ENCODE measurements around the gene GSPT1. TPM values are rescaled to one million over a fixed set of nuclear protein-coding genes. Genes with fewer than 3 reads are reported as not detected.
"Not testable (repeated sequence)": the region's sequence is repeated elsewhere in the genome, so short reads cannot be mapped to it uniquely, and the experiment has no call there.

The GSPT1 gene
- total RNA-seq, 1 experiment from 2014 or later = 173 TPM

GRCh38 chr16:11962457-11962856, 46.7 kb upstream of the GSPT1 start:
- not testable (repeated sequence) for H3K27ac ChIP-seq (ENCODE audit: insufficient read length, low read depth, low read length); H4K91ac ChIP-seq (ENCODE audit: insufficient read length, low read depth, low read length); H3K27ac Mint-ChIP-seq; H2AK5ac ChIP-seq (ENCODE audit: insufficient read length, low read length); H2BK120ac ChIP-seq (ENCODE audit: low read depth, low read length, poor library complexity, severe bottlenecking); H3K23me2 ChIP-seq (ENCODE audit: insufficient read length, low read depth, low read length, poor library complexity, severe bottlenecking); H4K8ac ChIP-seq (replicated peaks; ENCODE audit: insufficient read length, low read depth, low read length); H3K36me3 Mint-ChIP-seq (ENCODE audit: insufficient read depth in 1 of 3, low read depth in 3 of 3); H4K5ac ChIP-seq (ENCODE audit: insufficient read length, low read depth, low read length); H3K9me3 Mint-ChIP-seq; H3K79me1 ChIP-seq (ENCODE audit: insufficient read depth, low read depth, low read length, poor library complexity, severe bottlenecking); H2BK20ac ChIP-seq (ENCODE audit: low read depth, low read length, poor library complexity, severe bottlenecking); DNase-seq; H2AFZ ChIP-seq (ENCODE audit: low read length); H3K56ac ChIP-seq (ENCODE audit: insufficient read length, low read depth, low read length); H3K4me3 Mint-ChIP-seq; H3K79me2 ChIP-seq (ENCODE audit: insufficient read depth, low read length); H3K23ac ChIP-seq (ENCODE audit: insufficient read length, low read depth, low read length); H3K4me1 ChIP-seq (ENCODE audit: insufficient read depth, low read length); H3K9ac ChIP-seq (ENCODE audit: extremely low read depth, insufficient read length, low read length); H3K4me1 Mint-ChIP-seq; H3K14ac ChIP-seq (ENCODE audit: insufficient read depth, low read length); H3K9me3 ChIP-seq (ENCODE audit: control insufficient read depth, low read depth, low read length); H3K18ac ChIP-seq (ENCODE audit: insufficient read length, low read depth, low read length); H3K27me3 Mint-ChIP-seq (ENCODE audit: low read depth); H3K27me3 ChIP-seq (ENCODE audit: insufficient read depth, low read length); H4K20me1 ChIP-seq (ENCODE audit: control insufficient read depth, insufficient read depth, insufficient read length); H2BK5ac ChIP-seq (ENCODE audit: insufficient read length, low read length); H3T11ph ChIP-seq (ENCODE audit: low read length); H2BK12ac ChIP-seq (ENCODE audit: insufficient read length, low read depth, low read length); H2BK15ac ChIP-seq (ENCODE audit: low read depth, low read length); H3K4me2 ChIP-seq (ENCODE audit: insufficient read depth, insufficient read length, low read length); H3K4ac ChIP-seq (ENCODE audit: low read depth, low read length)
- WGBS (ENCODE audit: extremely low coverage, insufficient read length, low lambda C conversion rate) = no CpG with 5 or more reads among the region's 5 CpGs
